Measurements from ENCODE around the gene PSMD3.
"Not testable (repeated sequence)": the region's sequence is repeated elsewhere in the genome, so short reads cannot be mapped to it uniquely, and the experiment has no call there.

The PSMD3 gene

DNA sequence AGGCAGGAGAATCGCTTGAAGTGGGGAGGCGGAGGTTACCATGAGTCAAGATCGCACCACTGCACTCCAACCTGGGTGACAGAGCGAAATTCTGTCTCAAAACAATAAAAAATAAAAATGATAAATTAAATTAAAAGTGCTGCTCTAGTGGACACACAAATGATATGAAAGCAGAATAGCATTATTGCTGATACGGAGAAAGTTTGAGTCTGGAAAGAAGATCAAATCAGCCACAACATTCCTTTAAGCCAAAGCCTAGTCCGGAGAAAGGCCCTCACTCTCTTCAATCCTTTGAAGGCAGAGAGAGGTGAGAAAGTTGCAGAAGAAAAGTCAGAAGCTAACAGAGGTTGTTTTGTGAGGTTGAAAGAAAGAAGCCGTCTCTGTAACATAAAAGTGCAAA lies 19.6 kb downstream of the PSMD3 start:
- DNase-seq, result no peak

- DNase-seq, result not testable (repeated sequence)
These were observed 20.7 kb downstream of the PSMD3 start for GRCh38 chr17:40001335-40001734.

DNA sequence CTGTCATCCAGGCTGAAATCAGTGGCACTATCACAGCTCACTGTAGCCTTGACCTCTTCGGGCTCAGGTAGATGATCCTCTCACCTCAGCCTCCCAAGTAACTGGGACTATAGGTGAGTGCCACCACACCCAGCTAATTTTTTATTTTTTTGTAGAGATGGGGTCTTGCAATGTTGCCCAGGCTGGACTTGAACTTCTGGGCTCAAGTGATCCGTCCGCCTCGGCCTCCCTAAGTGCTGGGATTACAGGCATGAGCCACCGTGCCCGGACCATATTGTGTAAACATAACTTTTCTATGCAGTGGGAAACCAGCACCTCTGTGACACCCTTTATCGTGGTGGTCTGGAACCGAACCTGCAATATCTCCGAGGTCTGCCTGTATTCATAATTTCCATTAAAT lies 23.5 kb downstream of the PSMD3 start:
- DNase-seq, result no peak

DNA sequence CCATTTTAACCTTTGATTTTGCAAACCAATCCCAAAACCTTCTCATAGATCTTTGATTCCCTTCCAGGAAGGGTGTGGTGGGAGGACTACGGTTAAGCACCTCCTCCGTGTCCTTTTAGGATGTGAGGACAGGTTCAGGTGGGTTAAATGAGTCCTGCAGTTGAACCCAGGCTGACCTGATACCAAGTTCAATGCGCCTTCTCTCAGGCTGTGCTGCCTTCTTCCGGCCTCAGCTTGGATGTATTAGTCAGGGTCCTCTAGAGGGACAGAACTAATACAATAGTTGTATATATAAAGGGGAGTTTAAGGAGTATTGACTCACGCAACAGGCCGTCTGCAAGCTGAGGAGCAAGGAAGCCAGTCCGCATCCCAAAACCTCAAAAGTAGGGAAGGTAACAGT lies 24.1 kb downstream of the PSMD3 start:
- no peak for DNase-seq

DNA sequence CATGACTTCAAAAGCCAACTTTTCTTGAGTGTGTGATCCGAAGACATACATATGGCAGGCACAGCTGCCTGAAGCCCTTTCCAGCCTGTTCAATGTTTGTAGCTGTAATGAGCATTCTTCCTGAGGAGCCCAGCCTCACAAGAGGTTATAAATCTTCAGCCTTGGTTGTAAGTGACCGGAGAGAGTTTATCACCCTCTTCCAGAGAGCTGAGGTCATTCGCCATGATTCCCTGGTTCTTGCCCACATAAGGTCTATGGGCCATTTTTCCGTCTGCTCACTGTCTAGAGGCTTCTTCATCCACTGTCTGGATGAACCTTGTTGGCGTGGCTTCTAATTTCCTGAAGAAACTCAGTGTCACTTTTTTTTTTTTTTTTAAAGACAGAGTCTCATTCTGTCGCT lies 24.9 kb downstream of the PSMD3 start:
- DNase-seq, result no peak

DNA sequence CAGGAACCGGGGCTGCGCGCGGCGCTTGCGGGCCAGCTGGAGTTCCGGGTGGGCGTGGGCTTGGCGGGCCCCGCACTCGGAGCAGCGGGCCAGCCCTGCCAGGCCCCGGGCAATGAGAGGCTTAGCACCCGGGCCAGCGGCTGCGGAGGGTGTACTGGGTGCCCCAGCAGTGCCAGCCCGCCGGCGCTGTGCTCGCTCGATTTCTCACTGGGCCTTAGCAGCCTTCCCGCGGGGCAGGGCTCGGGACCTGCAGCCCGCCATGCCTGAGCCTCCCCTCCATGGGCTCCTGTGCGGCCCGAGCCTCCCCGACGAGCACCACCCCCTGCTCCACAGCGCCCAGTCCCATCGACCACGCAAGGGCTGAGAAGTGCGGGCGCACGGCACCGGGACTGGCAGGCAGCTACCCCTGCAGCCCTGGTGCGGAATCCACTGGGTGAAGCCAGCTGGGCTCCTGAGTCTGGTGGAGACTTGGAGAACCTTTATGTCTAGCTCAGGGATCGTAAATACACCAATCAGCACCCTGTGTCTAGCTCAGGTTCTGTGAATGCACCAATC lies 30.4 kb downstream of the PSMD3 start:
- not testable (repeated sequence) for DNase-seq

GRCh38 chr17:40012017-40012647 lies 31.5 kb downstream of the PSMD3 start:
- not testable (repeated sequence) for DNase-seq

GRCh38 chr17:40014375-40014980 lies 33.9 kb downstream of the PSMD3 start:
- no peak for DNase-seq

GRCh38 chr17:40015005-40015997 lies 34.7 kb downstream of the PSMD3 start, which contains the start of gene CSF3:
CSF3 (plus strand) TSS chr17:40015440; CDS start chr17:40015475, 35 bp downstream.
- no peak for DNase-seq

GRCh38 chr17:40015998-40016985 lies 35.7 kb downstream of the PSMD3 start:
- no peak for DNase-seq

GRCh38 chr17:40017422-40018080 lies 36.9 kb downstream of the PSMD3 start:
- no peak for DNase-seq

GRCh38 chr17:40018211-40019121 lies 37.9 kb downstream of the PSMD3 start:
- DNase-seq, result no peak

DNA sequence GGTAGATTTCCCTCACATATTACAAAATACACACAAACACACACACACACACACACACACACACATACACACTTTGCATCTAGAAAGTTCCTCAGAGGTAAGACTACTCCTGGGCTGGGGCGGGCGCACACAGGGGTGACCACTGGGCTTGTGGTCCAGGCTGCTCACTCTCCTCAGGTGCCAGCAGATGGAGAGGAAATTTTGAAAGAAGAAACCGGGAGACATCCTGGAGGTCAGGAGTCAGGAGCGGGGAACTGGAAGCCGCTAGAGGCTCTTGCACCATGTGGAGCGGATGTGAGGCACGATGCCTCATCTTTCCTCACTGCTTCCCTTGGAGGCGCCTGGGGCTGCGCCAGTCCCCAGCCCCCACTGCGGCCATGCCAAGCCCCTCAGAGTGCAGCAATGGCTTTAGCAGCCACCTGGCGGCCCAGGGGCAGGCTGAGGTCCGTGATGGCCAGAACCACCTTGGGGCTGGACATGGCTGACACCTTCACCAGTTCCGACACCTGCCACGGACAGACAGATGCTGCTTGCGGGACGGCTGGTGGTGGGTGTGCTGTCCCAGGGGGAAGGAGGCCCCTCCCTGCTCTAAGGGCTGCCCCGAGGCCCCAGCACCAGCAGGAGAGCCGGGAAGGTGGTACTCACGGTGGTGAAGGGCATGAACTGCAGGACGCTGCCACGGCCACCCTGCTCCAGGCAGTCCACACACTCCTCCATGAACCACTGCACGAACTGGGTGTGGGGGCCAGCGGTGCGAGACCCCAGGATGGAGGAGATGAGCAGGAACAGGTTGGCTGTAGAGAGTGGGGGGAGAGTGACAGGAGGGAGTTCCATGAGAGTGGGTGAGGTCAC lies 38.8 kb downstream of the PSMD3 start:
- DNase-seq, result no peak

GRCh38 chr17:40020146-40020545 lies 39.5 kb downstream of the PSMD3 start:
- DNase-seq, result no peak

DNA sequence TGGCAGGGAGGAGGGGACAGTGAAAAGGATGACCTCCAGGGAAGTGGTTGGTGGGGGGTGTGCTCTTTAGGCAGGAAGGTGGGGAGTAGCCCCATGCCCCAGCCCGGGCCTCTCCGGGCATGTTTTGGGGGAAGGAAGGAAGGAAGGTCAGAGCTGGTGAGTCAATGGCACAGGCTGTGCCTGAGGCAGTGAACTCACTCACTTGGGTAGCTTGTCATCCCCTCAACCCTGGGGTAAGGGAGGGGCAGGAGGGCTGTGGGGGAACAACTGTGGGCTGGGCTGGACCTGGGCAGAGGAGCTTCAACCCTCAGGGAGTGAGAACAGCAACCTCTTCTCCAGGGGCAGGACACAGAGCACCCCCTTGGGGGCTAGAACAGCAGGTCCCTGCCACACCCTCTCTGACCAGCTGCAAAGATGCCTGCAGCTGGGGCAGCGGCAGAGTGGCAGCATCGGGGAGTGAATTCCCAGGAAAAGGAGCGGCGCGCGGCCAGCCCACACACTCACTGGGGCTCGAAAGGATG lies 40.9 kb downstream of the PSMD3 start:
- no peak for DNase-seq

DNA sequence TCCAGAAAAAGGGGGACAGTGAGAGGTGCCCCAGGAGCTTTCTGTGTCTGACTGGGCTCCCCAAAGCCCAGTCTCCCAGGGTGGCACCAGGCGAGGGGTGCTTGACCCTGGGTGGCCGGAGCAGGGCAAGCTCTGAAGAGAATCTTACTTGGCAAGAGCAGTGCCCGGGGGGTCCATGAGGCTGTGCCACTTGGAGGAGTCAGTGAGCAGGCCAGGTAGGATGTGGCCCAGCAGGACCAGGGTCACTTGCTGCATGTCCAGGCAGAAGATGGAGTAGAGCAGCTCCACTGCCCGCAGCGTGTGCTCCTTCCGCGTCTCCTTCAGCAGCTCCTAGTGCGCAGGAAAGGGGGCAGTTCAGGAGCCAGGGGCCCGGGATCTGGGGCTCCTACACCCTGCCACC lies 41.9 kb downstream of the PSMD3 start:
- DNase-seq, result no peak

GRCh38 chr17:40022961-40023541 lies 42.4 kb downstream of the PSMD3 start:
- DNase-seq, result no peak

DNA sequence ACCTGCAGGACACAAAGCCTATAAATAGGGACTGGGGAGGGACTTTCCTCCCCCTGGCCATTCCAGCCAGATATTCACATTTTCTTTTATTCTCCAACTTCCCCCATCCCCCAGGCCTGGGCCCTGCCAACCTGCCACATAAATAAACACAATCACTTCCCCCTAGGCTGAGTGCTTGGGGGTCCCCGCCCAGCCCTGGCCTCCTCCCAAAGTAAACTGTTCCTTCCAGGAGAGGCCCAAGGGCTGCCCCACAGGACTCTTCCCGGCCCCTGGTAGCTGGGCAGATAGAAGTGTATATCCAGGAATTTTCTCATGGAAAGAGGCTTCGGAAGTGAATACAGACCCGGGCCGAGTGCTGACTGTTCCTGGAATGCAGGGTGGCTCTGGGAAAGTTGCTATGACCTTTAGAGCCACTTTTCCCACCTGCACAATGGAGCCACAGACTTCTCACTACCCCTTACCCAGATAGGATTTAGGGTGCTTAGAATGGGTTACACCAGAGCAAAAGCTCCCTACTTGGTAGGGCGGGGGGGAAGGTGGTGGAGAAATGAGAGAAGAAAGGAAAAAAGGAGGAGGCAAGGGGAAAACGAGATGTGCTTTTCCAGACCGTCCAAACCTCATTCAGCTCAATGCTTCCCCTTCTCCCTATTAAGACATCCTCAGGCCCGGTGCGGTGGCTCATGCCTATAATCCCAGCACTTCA lies 43.1 kb downstream of the PSMD3 start:
- no peak for DNase-seq
